ENCODE measurements around the gene DMBX1. TPM values are rescaled to one million over a fixed set of nuclear protein-coding genes. Genes with fewer than 3 reads are reported as not detected.

Gene DMBX1
- total RNA-seq, 2 donors from 2014 or later, result 0.43 to 0.58 TPM

- Mint-ChIP-seq H3K36me3 (ENCODE audit: low read depth) (no peaks in the 10 kb centered on the region), H3K27me3 (peaks cover 43% of the 10 kb centered on the region), H3K9me3 (no peaks in the 10 kb centered on the region), H3K4me3 (peak overlapping the region; percentile 70), H3K27ac (peak overlapping the region; percentile 33), H3K4me1 (peaks cover 7% of the 10 kb centered on the region)
- ATAC-seq (replicated peaks), result no peak
Observed at GRCh38 chr1:46467183-46467504, 22.5 kb upstream of the DMBX1 start.

GRCh38 chr1:46469881-46470280 lies 19.8 kb upstream of the DMBX1 start:
- H3K4me3 Mint-ChIP-seq, result no peak overlapping the region
- no peak overlapping the region for H3K27ac Mint-ChIP-seq
- H3K36me3 Mint-ChIP-seq (ENCODE audit: low read depth), result no peaks in the 10 kb centered on the region
- peaks cover 29% of the 10 kb centered on the region for H3K27me3 Mint-ChIP-seq
- peaks cover 7% of the 10 kb centered on the region for H3K4me1 Mint-ChIP-seq
- no peak for ATAC-seq (replicated peaks)
- H3K9me3 Mint-ChIP-seq, result no peaks in the 10 kb centered on the region

GRCh38 chr1:46471848-46472492 lies 17.7 kb upstream of the DMBX1 start:
- H3K27ac Mint-ChIP-seq, result no peak overlapping the region
- H3K27me3 Mint-ChIP-seq, result peaks cover 19% of the 10 kb centered on the region
- H3K36me3 Mint-ChIP-seq (ENCODE audit: low read depth), result no peaks in the 10 kb centered on the region
- H3K9me3 Mint-ChIP-seq, result no peaks in the 10 kb centered on the region
- peaks cover 5% of the 10 kb centered on the region for H3K4me1 Mint-ChIP-seq
- ATAC-seq (replicated peaks), result no peak
- no peak overlapping the region for H3K4me3 Mint-ChIP-seq

GRCh38 chr1:46472498-46473181 lies 17.0 kb upstream of the DMBX1 start:
- no peak for ATAC-seq (replicated peaks)
- no peak overlapping the region for H3K4me3 Mint-ChIP-seq
- no peaks in the 10 kb centered on the region for H3K9me3 Mint-ChIP-seq
- no peaks in the 10 kb centered on the region for H3K4me1 Mint-ChIP-seq
- peaks cover 12% of the 10 kb centered on the region for H3K27me3 Mint-ChIP-seq
- H3K36me3 Mint-ChIP-seq (ENCODE audit: low read depth), result no peaks in the 10 kb centered on the region
- no peak overlapping the region for H3K27ac Mint-ChIP-seq

GRCh38 chr1:46473991-46474390 lies 15.6 kb upstream of the DMBX1 start:
- Mint-ChIP-seq H3K27ac (no peak overlapping the region), H3K4me3 (no peak overlapping the region), H3K9me3 (no peaks in the 10 kb centered on the region), H3K4me1 (no peaks in the 10 kb centered on the region), H3K27me3 (peaks cover 6% of the 10 kb centered on the region), H3K36me3 (ENCODE audit: low read depth) (no peaks in the 10 kb centered on the region)
- ATAC-seq (replicated peaks), result no peak

GRCh38 chr1:46474570-46474969 lies 15.1 kb upstream of the DMBX1 start:
- no peak for ATAC-seq (replicated peaks)
- Mint-ChIP-seq H3K27me3 (peaks cover 12% of the 10 kb centered on the region), H3K4me3 (no peak overlapping the region), H3K36me3 (ENCODE audit: low read depth) (no peaks in the 10 kb centered on the region), H3K27ac (no peak overlapping the region), H3K9me3 (no peaks in the 10 kb centered on the region), H3K4me1 (no peaks in the 10 kb centered on the region)

GRCh38 chr1:46476673-46477072 lies 13.0 kb upstream of the DMBX1 start:
- Mint-ChIP-seq H3K4me1 (no peaks in the 10 kb centered on the region), H3K36me3 (ENCODE audit: low read depth) (no peaks in the 10 kb centered on the region), H3K4me3 (no peak overlapping the region), H3K27ac (no peak overlapping the region), H3K27me3 (peaks cover 15% of the 10 kb centered on the region), H3K9me3 (no peaks in the 10 kb centered on the region)
- no peak for ATAC-seq (replicated peaks)

- Mint-ChIP-seq H3K27me3 (peaks cover 18% of the 10 kb centered on the region), H3K4me3 (no peak overlapping the region), H3K4me1 (no peaks in the 10 kb centered on the region), H3K27ac (no peak overlapping the region), H3K9me3 (no peaks in the 10 kb centered on the region), H3K36me3 (ENCODE audit: low read depth) (no peaks in the 10 kb centered on the region)
- peak; percentile 83 for ATAC-seq (replicated peaks)
Observed at GRCh38 chr1:46477153-46477929, 12.3 kb upstream of the DMBX1 start.

- Mint-ChIP-seq H3K9me3 (no peaks in the 10 kb centered on the region), H3K4me3 (no peak overlapping the region), H3K36me3 (ENCODE audit: low read depth) (no peaks in the 10 kb centered on the region), H3K4me1 (no peaks in the 10 kb centered on the region), H3K27me3 (peaks cover 22% of the 10 kb centered on the region), H3K27ac (no peak overlapping the region)
- ATAC-seq (replicated peaks), result no peak
Observed at GRCh38 chr1:46478721-46479485, 10.7 kb upstream of the DMBX1 start.

GRCh38 chr1:46479744-46480350 lies 9.8 kb upstream of the DMBX1 start:
- Mint-ChIP-seq H3K27me3 (peaks cover 29% of the 10 kb centered on the region), H3K9me3 (no peaks in the 10 kb centered on the region), H3K36me3 (ENCODE audit: low read depth) (no peaks in the 10 kb centered on the region), H3K27ac (no peak overlapping the region), H3K4me3 (no peak overlapping the region), H3K4me1 (no peaks in the 10 kb centered on the region)
- no peak for ATAC-seq (replicated peaks)

- no peak overlapping the region for H3K27ac Mint-ChIP-seq
- no peaks in the 10 kb centered on the region for H3K9me3 Mint-ChIP-seq
- no peaks in the 10 kb centered on the region for H3K4me1 Mint-ChIP-seq
- no peaks in the 10 kb centered on the region for H3K36me3 Mint-ChIP-seq (ENCODE audit: low read depth)
- no peak for ATAC-seq (replicated peaks)
- H3K4me3 Mint-ChIP-seq, result no peak overlapping the region
- H3K27me3 Mint-ChIP-seq, result peaks cover 37% of the 10 kb centered on the region
Observed at GRCh38 chr1:46480959-46481646, 8.5 kb upstream of the DMBX1 start.

GRCh38 chr1:46481961-46482360 lies 7.7 kb upstream of the DMBX1 start:
- Mint-ChIP-seq H3K9me3 (no peaks in the 10 kb centered on the region), H3K27ac (no peak overlapping the region), H3K4me1 (no peaks in the 10 kb centered on the region), H3K4me3 (no peak overlapping the region), H3K36me3 (ENCODE audit: low read depth) (no peaks in the 10 kb centered on the region), H3K27me3 (peaks cover 44% of the 10 kb centered on the region)
- no peak for ATAC-seq (replicated peaks)

GRCh38 chr1:46483589-46483988 lies 6.0 kb upstream of the DMBX1 start:
- Mint-ChIP-seq H3K9me3 (no peaks in the 10 kb centered on the region), H3K36me3 (ENCODE audit: low read depth) (no peaks in the 10 kb centered on the region), H3K4me3 (no peak overlapping the region), H3K27ac (no peak overlapping the region), H3K4me1 (peaks cover 4% of the 10 kb centered on the region), H3K27me3 (peaks cover 55% of the 10 kb centered on the region)
- ATAC-seq (replicated peaks), result no peak
